Progenitor cell of endocrine pancreas (in vitro differentiated cells): ENCODE measurements around the gene ASB3. TPM values are rescaled to one million over a fixed set of nuclear protein-coding genes. Genes with fewer than 3 reads are reported as not detected.

Experiments used
- DNase-seq: peaks from one replicate; pipeline ENCODE4 v3.0.0; 2021; ENCODE audit warnings: low spot score; ENCODE audit not compliant: unreplicated experiment
- H3K27ac Mint-ChIP-seq: 2 replicates; pipeline ENCODE4 v1.8.0; 2021; ENCODE audit warnings: mild to moderate bottlenecking, moderate library complexity, mixed read lengths
- H3K27me3 Mint-ChIP-seq: 2 replicates; pipeline ENCODE4 v1.8.0; 2021; ENCODE audit warnings: mixed read lengths
- H3K36me3 Mint-ChIP-seq: 2 replicates; pipeline ENCODE4 v1.8.0; 2022; ENCODE audit warnings: mixed read lengths; ENCODE audit not compliant: insufficient read depth
- H3K4me1 Mint-ChIP-seq: 2 replicates; pipeline ENCODE4 v1.8.0; 2021; ENCODE audit warnings: low read depth, mixed read lengths
- H3K4me3 Mint-ChIP-seq: 2 replicates; pipeline ENCODE4 v1.8.0; 2021; ENCODE audit warnings: low read depth, mild to moderate bottlenecking, moderate library complexity, mixed read lengths
- H3K9me3 Mint-ChIP-seq: 2 replicates; pipeline ENCODE4 v1.8.0; 2021; ENCODE audit warnings: low read depth, mixed read lengths
- total RNA-seq: library from RNA; stranded (reverse); gene quantifications from 2 replicates; pipeline ENCODE4 v1.2.1, GENCODE V29; 2021
- TF ChIP-seq, protein P1 (sequence below): fragments of 200-600 bp; sonication (generic); IDR thresholded peaks from one replicate; pipeline ENCODE4 v1.5.0; 2021; ENCODE audit warnings: antibody characterized with exemption, mild to moderate bottlenecking; ENCODE audit not compliant: unreplicated experiment

Gene ASB3
- total RNA-seq, 1 donor from 2014 or later = 31.4 TPM

DNA sequence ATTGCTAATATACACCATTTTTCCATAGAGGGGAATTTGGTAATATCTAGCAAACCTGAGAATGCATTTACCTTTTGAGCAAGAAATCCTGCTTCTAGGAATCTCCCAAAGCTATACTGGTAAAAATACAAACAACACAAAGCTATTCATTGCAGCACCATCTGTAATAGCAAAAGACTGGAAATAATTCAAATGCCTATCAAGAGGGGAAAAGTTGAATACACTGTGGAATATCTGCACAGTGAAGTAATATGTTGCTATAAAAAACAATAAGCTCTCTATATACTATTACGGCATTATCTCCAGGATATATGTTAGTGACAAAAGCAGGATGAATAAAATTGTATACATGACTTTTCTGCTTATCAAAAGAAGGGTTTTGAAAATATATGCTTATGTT is 131.5 kb downstream of the ASB3 start:
- Mint-ChIP-seq H3K36me3 (peaks cover 1% of the 10 kb centered on the region), H3K27ac (no peak overlapping the region), H3K27me3 (no peaks in the 10 kb centered on the region), H3K4me1 (no peaks in the 10 kb centered on the region), H3K9me3 (no peaks in the 10 kb centered on the region), H3K4me3 (no peak overlapping the region)
- DNase-seq = no peak
- TF ChIP-seq, protein P1, sequence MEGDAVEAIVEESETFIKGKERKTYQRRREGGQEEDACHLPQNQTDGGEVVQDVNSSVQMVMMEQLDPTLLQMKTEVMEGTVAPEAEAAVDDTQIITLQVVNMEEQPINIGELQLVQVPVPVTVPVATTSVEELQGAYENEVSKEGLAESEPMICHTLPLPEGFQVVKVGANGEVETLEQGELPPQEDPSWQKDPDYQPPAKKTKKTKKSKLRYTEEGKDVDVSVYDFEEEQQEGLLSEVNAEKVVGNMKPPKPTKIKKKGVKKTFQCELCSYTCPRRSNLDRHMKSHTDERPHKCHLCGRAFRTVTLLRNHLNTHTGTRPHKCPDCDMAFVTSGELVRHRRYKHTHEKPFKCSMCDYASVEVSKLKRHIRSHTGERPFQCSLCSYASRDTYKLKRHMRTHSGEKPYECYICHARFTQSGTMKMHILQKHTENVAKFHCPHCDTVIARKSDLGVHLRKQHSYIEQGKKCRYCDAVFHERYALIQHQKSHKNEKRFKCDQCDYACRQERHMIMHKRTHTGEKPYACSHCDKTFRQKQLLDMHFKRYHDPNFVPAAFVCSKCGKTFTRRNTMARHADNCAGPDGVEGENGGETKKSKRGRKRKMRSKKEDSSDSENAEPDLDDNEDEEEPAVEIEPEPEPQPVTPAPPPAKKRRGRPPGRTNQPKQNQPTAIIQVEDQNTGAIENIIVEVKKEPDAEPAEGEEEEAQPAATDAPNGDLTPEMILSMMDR = no peak

DNA sequence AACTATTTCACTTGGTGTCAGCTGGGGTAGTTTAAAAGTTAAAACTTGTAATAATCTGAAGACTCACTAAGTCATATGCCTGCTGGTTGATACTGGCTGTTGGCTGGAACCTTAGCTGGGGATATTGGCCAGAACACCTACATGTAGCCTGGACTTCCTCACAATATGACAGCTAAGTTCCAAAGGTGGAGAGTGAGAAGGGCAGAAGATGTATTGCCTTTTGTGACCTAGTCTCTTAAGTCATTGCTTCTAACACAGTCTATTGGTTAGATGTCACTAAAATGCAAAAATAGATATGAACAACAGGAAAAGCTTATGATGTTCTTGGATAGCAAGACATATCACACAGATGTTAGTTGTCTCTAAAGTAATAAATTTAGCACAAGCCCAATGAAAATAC is 132.4 kb downstream of the ASB3 start:
- H3K27ac Mint-ChIP-seq = no peak overlapping the region
- TF ChIP-seq, protein P1 = no peak
- H3K9me3 Mint-ChIP-seq = no peaks in the 10 kb centered on the region
- no peaks in the 10 kb centered on the region for H3K4me1 Mint-ChIP-seq
- no peak for DNase-seq
- H3K4me3 Mint-ChIP-seq = no peak overlapping the region
- peaks cover 1% of the 10 kb centered on the region for H3K36me3 Mint-ChIP-seq
- H3K27me3 Mint-ChIP-seq = no peaks in the 10 kb centered on the region

DNA sequence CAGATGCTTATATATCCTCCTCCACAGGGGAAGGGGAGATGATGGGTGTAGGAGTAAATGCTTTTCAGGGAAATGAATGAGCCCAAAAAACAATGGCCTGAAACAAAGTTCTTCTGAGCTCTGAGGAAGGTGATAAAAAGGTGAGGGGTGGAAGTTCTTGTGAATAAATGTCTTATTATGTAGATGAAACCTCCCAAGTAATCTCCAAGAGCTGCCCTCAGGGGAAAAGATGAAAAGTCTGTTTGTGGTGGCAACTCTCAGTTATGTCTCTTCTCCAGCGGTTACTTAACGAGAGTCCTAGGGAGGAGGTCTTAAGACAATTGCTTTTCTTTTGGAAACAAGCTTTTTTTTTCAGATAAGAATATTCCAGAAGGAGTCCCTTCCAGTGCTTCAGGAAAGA is 134.6 kb downstream of the ASB3 start:
- no peak overlapping the region for H3K27ac Mint-ChIP-seq
- H3K9me3 Mint-ChIP-seq = no peaks in the 10 kb centered on the region
- no peak overlapping the region for H3K4me3 Mint-ChIP-seq
- H3K27me3 Mint-ChIP-seq = no peaks in the 10 kb centered on the region
- no peaks in the 10 kb centered on the region for H3K4me1 Mint-ChIP-seq
- DNase-seq = no peak
- TF ChIP-seq, protein P1 = no peak
- no peaks in the 10 kb centered on the region for H3K36me3 Mint-ChIP-seq

DNA sequence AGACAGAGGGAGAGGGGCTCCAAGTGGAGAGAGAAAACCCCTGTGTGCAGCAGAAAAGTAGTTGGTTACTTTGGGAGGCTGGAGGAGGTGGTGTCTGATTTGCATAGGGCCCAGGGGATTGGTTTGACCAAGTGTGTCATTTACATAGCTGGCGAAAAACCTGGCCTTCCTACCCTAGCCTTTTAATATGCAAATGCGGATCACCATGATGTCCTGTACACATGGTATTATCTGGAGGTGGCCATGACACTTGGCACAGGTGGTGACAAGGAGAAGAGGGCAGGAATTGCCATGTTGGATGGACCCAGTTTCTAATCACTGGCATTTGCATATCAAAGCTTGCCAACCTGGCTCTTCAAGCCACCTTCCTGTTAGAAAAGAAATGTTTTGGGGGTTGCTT is 140.0 kb downstream of the ASB3 start:
- TF ChIP-seq, protein P1 = no peak
- H3K4me1 Mint-ChIP-seq = no peaks in the 10 kb centered on the region
- H3K9me3 Mint-ChIP-seq = no peaks in the 10 kb centered on the region
- no peaks in the 10 kb centered on the region for H3K36me3 Mint-ChIP-seq
- no peak overlapping the region for H3K27ac Mint-ChIP-seq
- DNase-seq = no peak
- H3K27me3 Mint-ChIP-seq = no peaks in the 10 kb centered on the region
- no peak overlapping the region for H3K4me3 Mint-ChIP-seq

DNA sequence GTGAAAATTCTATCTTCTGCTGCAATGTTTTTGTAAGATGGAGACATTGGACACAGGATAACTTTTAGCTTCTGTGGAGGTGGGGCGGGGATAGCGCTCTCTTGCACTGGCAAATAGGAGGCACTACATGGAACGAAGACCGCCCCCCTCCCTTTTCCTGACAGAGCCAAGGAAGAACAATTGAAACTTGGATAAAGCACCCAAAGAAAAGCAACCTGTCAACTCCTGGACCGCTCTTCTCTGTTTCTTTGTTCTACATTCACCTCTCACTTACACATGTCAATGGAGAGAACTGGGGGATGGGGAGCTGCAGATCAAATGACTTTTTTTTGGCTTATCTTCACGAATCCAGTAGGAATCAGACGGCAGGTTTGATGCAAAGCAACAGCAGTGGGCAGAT is 145.5 kb downstream of the ASB3 start:
- Mint-ChIP-seq H3K4me1 (no peaks in the 10 kb centered on the region), H3K9me3 (no peaks in the 10 kb centered on the region), H3K36me3 (no peaks in the 10 kb centered on the region), H3K4me3 (no peak overlapping the region), H3K27me3 (no peaks in the 10 kb centered on the region), H3K27ac (no peak overlapping the region)
- DNase-seq = no peak
- TF ChIP-seq, protein P1 = no peak
